Stromal cell of bone marrow (primary cell): ENCODE results near the gene CSPG4.
"Not testable (repeated sequence)": the region's sequence is repeated elsewhere in the genome, so short reads cannot be mapped to it uniquely, and the experiment has no call there.

Source experiments
- DNase-seq: peaks from one replicate; pipeline ENCODE4 v3.0.0-alpha.2; 2012; ENCODE audit warnings: low read depth

CSPG4 gene

DNA sequence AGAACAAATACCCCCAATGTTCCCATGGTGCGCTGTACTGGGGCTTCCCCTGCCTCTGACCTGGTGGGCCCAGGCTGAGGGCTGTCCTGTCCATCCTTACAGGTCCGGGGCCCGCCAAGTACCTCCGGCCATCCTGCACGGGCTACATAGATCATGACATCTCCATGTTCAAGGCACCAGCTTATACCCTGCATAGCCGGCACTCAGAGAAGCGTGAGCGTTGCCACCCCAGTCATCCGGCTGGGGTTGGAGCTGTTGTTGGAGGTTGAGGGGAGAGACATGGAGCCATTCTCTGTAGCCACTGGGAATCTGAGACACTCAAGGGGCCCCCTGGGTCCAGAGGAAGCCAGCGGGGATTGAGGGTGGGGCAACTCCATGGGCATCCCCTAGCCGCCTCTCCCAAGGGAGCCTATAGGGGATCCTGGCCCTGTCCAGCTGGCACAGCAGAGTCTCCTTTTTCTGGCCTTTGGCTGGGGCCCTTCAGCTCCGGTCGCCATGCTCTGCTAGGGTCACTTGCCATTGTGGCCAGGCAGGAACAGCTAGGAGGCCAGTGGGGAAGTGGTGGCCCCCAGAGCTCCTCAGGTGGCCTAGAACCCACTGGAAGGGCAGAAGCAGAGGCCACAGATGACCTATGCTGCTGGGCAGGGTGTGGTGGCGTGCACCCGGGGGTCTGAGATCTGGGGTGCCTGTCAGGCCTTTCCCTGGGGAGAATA, 12.5 kb upstream of the CSPG4 start:
- DNase-seq, result no peak

DNA sequence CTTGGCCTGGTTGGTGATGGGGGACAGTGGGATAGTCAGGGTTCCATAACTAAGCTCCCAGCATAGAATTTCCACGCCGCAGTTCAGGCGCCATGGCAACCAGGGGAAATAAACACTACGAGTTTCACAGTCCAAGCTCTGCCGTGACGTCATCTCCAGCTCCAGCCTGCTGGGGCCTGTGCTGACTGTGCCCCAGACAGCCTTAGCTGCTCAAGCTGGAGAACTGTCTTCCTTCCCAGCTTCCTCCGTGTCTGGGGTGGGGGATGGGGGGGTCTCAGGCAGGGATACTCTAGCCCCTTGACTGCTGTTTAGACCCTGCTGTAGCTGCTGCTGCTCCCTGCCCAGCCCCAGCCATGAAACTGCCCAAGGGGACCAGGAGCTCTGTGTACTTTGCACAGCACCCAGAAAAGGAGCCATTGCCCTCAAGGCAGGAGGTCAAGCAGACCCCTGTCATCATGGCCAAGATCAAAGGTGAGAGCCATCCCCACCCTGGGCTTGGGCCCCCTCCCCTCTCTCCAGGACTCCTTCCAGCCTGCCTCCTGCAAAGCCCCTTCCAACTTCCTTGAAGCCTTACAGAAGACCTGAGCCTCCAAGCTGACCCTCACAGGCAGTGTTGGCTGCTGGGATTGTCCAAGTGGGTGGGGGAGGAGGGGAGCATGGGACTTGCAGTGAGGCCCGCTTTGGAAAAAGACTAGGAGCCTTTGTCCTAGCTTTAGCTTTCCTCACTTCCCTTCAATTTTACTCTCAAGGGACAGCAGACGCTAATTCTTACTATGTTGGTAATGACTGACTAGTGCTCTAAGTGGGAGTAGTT, 11.4 kb upstream of the CSPG4 start:
- peak; percentile 95 for DNase-seq

DNA sequence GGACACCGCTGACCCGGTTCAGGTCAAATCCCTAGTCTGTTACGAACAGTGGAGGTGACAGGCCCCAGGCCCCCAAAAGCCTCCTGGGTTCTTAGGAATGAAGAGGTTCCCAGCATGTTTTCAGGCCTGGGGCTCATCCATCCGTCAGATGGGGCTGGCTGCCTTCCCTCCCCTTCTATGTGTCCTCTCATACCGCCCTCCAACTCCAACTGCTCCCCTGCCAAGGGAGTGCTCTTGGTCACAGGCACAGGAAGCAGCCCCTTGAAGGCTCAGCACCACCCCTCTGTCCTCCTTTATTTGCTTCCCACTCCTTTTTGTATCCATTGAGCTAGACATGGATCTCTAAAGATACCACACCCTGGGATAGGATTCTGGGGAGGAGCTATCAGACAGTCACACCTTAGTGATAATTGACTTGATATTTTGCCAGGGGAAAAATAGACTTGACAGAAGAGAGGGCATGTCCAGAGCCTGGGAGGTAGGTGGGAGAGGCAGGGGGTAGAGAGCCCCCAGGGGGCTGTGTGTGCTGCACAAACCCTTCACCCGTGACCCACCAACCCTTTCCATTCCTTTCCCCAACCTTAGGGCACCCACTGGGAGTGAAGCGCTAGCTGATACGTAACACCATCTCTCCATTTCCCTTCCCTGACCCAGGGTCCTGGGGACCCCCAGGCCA, 10.7 kb upstream of the CSPG4 start:
- no peak for DNase-seq

DNA sequence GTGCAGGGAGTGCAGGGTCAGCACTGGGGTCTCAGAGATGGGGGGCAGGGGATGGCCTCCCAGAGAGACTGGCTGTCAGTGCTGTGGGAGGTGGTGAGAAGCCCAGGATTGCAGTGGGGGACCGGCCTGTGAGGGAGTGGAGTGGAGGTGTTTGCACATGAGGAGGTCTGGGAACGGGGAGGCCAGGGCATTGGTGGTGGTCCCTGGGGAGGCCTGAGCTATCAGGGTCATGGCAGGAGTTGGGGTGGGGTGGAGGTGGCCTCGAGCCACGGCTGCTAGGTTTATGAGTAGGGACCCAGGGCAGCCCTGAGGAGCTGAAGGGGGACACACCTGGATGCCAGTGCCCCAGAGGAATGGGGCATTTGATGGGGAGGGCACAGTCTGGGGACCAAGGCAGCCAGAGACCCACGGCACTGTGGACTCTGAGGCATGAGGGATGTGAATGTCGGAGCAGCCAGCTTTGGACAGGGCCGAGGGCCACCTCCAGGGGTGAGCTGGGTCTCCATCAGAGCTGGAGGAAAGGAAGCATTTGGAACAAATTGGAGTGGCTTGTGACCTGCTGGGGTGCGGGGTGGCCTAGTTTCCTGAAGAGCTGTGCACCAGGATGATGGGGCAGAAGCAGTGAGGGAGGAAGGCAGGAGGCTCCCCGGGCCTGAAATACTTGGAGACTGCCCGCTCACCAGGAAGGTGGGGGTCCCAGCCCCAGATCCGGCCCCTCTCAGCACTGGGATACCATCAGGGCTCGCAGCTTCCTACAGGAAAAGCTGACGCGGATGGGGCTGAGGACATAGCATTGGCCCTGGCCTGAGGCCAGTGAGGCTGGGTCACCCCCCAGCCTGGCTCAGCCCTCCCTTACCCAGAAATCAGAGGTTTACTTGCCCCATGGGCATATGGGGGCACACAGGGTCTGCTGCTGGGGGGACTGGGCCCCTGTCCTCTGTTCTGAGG, 9.5 kb upstream of the CSPG4 start:
- DNase-seq, result no peak

DNA sequence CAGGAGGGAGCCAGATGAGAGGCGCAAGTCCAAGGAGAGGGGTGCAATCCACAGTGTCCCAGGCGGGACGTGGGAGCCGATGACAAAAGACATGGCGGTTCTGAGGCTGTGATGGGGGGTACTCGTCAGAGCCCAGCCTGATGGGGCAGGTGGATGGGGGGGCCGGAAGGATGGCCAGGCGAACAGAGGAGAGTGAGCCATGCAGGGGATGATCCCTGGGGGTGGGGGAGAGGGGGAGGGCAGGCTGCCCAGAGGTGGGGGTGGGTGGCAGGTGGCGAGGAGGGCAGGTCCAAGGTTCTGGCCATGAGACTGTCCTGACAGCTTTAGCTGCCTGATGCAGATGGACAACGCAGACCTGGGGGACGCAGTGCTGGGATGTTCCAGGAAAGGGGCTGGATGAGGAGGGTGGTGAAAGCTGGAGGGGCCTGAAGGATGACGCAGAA, 8.9 kb upstream of the CSPG4 start:
- no peak for DNase-seq

DNA sequence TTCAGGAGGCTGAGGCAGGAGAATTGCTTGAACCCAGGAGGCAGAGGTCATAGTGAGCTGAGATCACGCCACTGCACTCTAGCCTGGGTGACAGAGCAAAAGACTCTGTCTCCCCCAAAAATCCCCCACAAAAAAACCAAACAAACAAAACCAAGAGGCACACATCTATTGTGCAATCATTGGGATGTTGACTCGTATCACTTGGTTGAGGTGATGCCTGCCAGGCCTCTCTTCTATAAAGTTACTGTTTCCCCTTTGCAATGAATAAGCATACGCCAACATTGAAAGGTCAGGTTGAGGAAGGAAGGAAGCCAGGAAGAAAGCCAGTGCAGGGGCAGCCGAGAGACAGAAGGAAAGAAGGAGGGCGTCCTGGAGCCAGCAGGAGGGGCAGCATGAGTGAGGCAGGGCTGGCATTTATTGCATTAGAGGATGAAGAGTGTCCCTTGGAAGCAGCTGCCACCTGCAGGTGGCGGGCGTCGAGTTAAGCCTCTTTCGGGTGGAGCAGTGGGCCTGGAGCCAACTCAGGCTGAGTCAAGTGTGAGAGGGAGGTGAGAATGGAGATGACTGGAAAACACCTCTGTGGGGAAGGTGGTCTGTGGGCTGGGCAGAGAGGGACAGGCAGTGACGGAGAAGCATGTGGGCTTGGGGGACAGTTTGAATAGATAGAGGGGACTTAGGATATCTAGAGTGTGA, 8.3 kb upstream of the CSPG4 start:
- no peak for DNase-seq

DNA sequence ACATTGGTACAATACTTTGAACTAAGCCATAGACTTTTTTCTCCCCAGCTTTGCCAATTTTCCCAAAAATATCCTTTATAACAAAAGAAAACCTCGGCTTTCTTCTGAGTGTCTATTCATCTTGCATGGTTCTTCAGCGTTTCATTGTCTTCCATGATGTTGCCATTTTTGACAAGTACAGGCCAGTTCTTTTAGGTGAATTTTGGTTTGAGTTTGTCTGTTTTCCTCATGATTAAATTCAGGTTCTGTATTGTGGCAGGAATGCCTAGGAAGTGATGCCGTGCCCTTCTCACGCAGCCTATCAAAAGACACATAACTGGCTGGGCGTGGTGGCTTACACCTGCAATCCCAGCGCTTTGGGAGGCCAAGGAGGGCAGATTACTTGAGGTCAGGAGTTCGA, 7.6 kb upstream of the CSPG4 start:
- no peak for DNase-seq

DNA sequence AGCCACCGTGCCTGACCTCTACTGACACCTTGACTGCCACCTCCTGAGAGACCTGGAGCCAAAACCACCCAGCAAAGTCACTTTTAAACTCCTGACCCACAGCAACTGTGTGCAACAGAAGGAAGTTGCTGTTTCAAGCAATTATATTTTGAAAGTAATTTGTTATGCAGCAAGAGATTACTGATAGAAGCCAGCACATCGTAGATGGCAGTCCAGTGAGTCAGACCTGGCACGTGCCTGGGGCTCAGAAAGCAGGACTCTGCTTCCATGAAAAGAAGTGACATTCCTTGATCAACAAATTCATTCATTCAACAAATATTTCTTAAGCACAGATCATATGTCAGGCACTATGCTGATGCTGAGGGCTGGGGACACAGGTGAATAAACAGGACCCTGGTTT, 5.7 kb upstream of the CSPG4 start:
- peak; percentile 51 for DNase-seq

DNA sequence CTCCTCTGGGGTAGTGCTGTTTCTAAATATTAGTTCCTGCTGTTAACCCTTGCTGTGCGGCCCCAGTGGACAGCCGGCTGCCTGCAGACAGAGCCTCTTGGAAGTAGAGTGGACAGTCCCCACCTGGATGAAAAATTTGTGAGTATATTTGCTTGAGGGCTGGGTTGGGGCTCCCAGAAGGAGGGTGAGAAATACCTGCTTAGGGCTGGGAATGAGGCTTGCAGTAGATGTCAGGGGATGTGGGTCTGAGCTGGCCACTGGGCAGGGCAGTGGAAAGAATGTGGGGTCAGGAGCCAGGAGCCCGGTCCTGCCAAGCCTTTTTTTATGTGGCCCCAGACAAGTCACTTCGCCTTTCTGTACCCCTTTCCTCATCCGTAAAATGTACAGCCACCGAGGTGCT, 4.4 kb upstream of the CSPG4 start:
- not testable (repeated sequence) for DNase-seq

DNA sequence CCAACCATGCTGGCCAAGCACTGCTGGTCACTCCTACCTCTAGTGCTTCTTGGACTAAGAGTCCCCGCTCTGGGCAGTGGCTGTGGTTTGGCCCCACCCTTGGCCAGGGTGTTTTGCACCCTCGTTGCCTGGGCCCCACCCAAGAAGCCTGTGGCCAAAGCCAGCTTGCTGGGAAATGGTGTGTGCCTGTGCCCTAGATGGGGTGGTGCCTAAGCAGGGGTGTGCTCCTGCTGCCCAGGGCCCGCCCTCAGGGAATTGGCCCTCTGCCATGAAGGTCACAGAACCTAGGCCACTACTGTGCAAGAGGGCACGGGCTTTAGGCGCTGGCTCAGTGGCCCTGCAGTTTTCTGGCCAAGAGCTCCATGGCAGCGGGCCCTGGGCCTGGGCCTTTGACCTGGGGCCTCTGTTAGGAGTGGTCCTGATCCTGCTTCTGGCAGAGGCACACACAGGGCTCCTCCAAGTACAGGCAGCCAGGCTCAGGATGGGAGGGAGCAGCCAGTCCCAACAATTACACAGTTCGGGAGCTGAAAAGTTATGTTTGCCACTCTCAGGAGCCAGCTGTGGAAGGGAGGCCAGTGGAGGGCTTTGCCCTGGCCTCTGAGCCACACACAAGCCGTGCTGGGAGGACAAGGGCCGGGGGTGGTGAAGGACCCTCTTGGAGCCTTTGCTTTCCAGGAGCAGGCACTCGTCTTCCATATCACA, 3.8 kb upstream of the CSPG4 start:
- DNase-seq, result not testable (repeated sequence)

DNA sequence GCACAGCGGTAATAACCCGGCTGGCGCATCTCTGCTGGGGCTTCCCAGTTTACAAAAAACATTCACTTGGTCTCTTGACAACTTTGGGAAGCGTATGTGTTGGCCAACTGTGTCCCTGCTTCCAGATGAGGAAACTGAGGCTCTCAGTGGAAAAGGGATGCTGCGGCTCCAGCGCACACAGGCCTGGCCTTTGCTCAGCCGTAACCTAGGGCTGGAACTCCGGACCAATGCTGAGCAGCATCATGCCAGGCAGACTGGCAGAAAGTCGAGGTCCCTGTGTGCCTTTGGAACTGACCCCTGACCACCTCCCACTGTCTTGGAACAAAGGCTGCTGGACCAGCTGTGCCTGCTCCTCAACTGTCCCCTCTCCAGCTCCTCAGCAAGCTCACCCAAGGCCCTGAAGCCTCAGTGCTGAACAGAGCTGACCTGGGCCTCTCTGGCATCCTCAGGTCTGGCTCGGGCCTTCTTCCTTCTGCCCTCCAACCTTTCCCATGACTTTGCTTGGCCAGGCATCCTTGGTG, 2.7 kb upstream of the CSPG4 start:
- DNase-seq, result not testable (repeated sequence)

DNA sequence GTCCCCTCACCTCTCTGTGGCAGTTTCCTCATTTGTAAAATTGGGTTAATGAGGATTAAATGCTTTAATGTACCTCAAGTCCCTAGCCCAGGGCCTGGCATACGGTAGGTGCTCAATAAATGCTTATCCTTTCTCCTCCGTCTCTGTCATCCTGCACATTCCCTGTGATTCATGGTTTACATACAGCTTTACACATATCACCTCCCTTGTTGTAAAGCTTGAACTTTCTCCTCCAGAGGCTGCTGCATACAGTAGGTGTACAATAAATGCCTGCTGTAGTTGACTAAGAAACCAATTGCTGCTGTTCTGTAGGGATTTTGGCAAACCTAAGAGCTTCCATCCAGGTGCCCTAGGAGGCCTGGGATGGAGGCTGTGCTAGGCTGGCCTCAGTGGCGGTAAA, 1.5 kb upstream of the CSPG4 start:
- DNase-seq, result no peak

DNA sequence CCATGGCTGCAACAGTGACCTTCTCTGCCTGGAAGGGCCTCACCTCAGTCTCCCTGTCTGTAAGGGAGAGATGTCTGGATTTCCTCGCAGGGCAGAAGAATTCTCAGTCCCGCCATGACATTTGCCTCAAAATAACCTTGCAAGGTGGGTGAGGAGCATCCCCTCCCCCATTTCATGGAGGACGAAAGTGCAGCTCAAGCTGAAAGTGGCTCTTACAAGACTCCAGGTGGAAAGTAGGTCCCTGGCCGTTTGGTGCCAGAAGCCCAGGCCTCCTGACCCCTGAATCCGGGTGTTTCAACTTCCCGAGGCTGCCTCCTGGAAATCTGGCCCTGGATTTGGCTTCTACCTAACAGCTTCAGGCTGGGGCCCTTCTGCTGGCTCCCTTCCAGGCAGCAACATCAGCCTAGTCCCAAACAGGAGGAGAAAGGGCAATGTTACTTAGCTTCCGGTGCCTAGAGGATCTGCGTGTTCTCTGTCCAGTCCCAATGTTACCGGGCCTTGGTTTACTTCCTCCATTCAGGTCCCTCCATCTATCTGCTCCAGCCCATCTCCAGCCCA, 769 bp upstream of the CSPG4 start:
- no peak for DNase-seq

DNA sequence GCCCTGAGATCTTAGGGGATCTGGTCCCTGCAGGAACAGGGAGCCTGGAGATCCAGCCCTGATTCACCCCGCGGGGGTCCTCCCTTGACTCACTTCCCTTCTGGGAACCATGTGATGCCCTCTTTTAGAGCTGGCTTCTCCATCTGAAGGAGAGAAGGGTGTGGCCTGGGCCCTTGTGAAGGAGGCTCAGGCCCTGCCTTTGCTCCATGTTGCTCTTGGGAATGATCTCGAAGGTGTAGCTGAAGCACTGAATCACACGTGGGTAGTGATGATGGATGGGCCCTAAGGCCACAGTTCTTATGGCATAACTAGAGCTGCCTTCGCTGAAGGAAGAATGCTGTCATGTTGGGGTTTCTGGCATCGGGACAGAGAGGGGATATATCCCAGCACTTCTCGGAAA, 1.2 kb downstream of the CSPG4 start:
- DNase-seq, result not testable (repeated sequence)

DNA sequence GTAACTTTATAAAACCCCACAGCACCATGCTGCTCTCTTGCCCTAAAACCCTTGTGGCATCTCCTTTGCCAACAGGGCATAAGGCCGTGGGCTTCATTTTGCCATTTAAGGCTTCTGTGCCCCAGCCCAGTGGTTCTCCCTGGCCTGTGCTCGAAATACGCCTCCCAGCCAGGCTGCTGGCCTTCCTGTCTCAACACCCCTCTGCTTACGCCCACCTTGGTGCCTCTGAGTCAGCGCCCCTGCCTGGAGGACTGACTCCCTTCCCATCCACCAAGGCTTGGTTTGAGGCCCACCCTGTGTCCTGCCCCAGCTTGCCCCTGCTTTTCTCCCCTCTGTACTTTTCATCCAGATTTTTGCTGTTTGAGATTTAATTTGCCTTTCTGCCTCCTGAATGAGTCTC, 1.8 kb downstream of the CSPG4 start:
- not testable (repeated sequence) for DNase-seq

DNA sequence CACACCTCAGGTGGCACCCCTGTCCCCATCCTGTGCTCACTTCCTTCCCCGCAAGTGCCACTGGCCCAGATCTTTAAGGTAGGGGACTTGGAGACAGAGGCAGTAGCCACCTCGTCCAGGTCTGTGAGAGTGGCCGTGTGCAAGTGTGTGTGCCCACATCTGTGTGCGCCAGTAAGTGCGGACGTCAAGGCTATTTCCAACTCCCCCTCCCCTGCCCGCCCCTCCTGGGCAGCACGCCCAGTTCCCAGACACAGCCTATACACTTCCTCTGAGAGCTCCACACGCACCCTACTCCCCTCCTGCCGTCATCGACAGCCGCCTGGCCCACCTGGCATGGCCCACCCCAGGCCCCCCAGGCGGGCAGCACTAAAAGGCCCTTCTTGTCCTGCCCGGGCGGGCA, 3.2 kb downstream of the CSPG4 start:
- not testable (repeated sequence) for DNase-seq

DNA sequence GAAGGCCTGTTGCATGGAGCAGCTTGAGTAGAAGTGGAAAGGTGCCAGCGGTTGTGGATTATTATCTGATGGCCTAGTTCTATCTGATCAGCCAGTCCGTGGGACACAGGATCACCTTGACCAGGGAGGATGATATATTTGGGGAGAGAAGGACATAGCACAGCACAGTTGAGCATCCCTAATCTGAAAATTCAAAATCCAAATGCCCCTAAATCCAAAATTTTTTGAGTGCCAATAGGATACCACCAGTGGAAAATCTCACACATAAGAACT, 6.0 kb downstream of the CSPG4 start:
- no peak for DNase-seq

DNA sequence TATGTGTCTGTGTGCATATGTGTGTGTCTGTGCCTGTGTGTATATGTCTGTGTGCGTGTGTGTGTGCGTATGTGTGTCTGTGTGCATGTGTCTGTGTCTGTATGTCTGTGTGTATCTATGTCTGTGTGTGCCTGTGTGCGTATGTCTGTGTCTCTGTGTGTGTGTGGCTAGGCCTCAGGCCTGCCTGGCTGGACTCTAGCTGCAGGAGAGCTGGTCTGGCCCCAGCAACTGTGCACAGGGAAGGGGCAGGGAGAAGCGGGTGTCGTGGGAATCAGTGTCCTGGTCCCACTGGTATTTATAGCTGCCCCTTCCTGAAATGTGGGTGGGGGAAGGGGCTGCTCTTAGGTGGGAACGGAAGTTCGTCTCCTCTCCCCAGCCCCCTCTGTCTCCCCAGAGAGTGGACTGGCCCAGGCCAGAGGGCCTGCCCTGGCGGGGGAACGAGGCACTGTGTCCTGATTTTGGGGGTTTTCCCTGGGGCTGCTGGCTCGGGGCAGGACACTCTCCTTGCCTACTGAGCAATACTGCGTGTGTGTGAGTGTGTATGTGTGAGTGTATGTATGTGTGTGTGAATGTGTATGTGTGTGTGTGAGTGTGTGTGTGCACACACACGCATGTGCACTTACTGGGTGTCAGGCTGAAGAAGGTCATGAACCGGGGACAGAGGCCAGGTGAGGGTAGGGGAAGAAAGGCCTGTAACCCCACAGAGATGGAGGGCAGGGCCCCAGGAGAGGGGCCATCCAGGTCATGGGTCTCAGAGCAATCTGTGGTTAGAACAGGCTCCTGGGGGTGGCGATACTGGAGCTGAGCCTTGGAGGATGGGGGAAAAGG, 6.6 kb downstream of the CSPG4 start:
- DNase-seq, result no peak

DNA sequence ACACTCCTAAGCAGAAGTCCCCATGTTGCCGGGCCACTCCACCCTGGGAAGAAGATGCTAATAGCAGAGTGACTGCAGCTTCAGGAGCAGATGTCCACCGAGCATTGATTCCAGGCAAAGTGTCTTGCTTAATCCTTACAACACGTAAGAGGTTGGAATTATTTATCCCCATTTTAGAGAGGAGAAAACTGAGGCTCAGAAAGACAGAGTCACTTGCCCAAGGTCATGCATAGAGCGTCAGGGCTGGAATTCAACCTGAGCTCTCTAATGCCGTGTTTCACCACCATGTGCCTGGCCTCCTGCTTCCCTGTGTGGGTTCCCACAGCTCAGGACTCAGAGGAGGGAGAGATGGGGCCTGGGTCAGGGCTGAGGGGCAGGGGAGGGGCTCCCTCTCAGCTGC, 7.3 kb downstream of the CSPG4 start:
- DNase-seq, result not testable (repeated sequence)
